WTC11 (cell line): ENCODE data around the gene UNC13C. TPM values are rescaled to one million over a fixed set of nuclear protein-coding genes. Genes with fewer than 3 reads are reported as not detected.

Experiments
- ATAC-seq: fragments of 200-7000 bp; cut with Tn5 transposase; 2 replicates; pipeline ENCODE4 v1.10.0; 2021; ENCODE audit warnings: mild to moderate bottlenecking, moderate library complexity
- CTCF ChIA-PET: fragments of 300-600 bp; sonication (Branson Sonifier 250); formaldehyde crosslinking; loops from one replicate; lab custom pipeline; 2021; ENCODE audit warnings: antibody characterized with exemption; lab: Charles Lee
- POLR2A ChIA-PET: fragments of 350-600 bp; sonication (Branson Sonifier 250); formaldehyde crosslinking; loops from one replicate; lab custom pipeline; 2021; ENCODE audit warnings: antibody characterized with exemption; lab: Charles Lee
- DNase-seq: peaks from one replicate; pipeline ENCODE4 v3.0.0; 2021; ENCODE audit warnings: low spot score
- H3K27ac Mint-ChIP-seq: 2 replicates; pipeline ENCODE4 v1.8.0; 2021; ENCODE audit warnings: mixed read lengths
- H3K27me3 Mint-ChIP-seq: 2 replicates; pipeline ENCODE4 v1.8.0; 2021; ENCODE audit warnings: low read depth, mild to moderate bottlenecking, moderate library complexity, mixed read lengths
- H3K36me3 Mint-ChIP-seq: 2 replicates; pipeline ENCODE4 v1.8.0; 2021; ENCODE audit warnings: mixed read lengths
- H3K4me1 Mint-ChIP-seq: 2 replicates; pipeline ENCODE4 v1.8.0; 2022; ENCODE audit warnings: mixed read lengths
- H3K4me3 Mint-ChIP-seq: 2 replicates; pipeline ENCODE4 v1.8.0; 2021; ENCODE audit warnings: mild to moderate bottlenecking, moderate library complexity, mixed read lengths
- H3K9me3 Mint-ChIP-seq: 2 replicates; pipeline ENCODE4 v1.8.0; 2021; ENCODE audit warnings: mixed read lengths
- CTCF ChIP-seq: fragments of 200-600 bp; IDR thresholded peaks from 2 replicates; pipeline ENCODE4 v1.8.0; 2022; ENCODE audit warnings: antibody characterized with exemption
- FOXP4 ChIP-seq: sonication (generic); formaldehyde crosslinking; IDR thresholded peaks from 2 replicates; pipeline ENCODE4 v1.8.0; 2022; ENCODE audit warnings: mild to moderate bottlenecking, missing genetic modification reagents
- GABPB1 ChIP-seq: sonication (generic); formaldehyde crosslinking; IDR thresholded peaks from 2 replicates; pipeline ENCODE4 v1.8.1; 2023; ENCODE audit warnings: mild to moderate bottlenecking, missing genetic modification reagents
- HMGA2 ChIP-seq: fragments of 250-450 bp; sonication (Bioruptor Pico); IDR thresholded peaks from 2 replicates; pipeline ENCODE4 v1.4.0; 2021; ENCODE audit warnings: mild to moderate bottlenecking, moderate library complexity
- IRF1 ChIP-seq: sonication (generic); formaldehyde crosslinking; IDR thresholded peaks from 2 replicates; pipeline ENCODE4 v1.8.0; 2023; ENCODE audit warnings: missing genetic modification reagents
- JAZF1 ChIP-seq: fragments of 250-450 bp; sonication (Bioruptor Pico); IDR thresholded peaks from 2 replicates; pipeline ENCODE4 v1.9.0; 2021; ENCODE audit warnings: moderate library complexity, mild to moderate bottlenecking, inconsistent platforms
- KAT7 ChIP-seq: sonication (generic); formaldehyde crosslinking; IDR thresholded peaks from 2 replicates; pipeline ENCODE4 v1.8.1; 2023; ENCODE audit warnings: missing genetic modification reagents, mild to moderate bottlenecking, borderline replicate concordance
- MYBL2 ChIP-seq: sonication (generic); formaldehyde crosslinking; IDR thresholded peaks from 2 replicates; pipeline ENCODE4 v1.8.1; 2023; ENCODE audit warnings: mild to moderate bottlenecking, moderate library complexity, missing genetic modification reagents
- NFYB ChIP-seq: sonication (generic); formaldehyde crosslinking; conservative IDR thresholded peaks from 2 replicates; pipeline ENCODE4 v1.8.0; 2022; ENCODE audit warnings: low read depth, missing genetic modification reagents
- NR1H2 ChIP-seq: sonication (generic); formaldehyde crosslinking; IDR thresholded peaks from 2 replicates; pipeline ENCODE4 v1.9.0; 2021; ENCODE audit warnings: mild to moderate bottlenecking, moderate library complexity, missing genetic modification reagents
- NR3C1 ChIP-seq: sonication (generic); formaldehyde crosslinking; conservative IDR thresholded peaks from 2 replicates; pipeline ENCODE4 v1.8.1; 2023; ENCODE audit warnings: low read depth, mild to moderate bottlenecking, missing genetic modification reagents
- PRRX2 ChIP-seq: fragments of 250-450 bp; sonication (Bioruptor Pico); IDR thresholded peaks from 2 replicates; pipeline ENCODE4 v1.8.0; 2021; ENCODE audit warnings: mild to moderate bottlenecking
- RORB ChIP-seq: fragments of 250-450 bp; sonication (Bioruptor Pico); IDR thresholded peaks from 2 replicates; pipeline ENCODE4 v1.9.0; 2021; ENCODE audit warnings: mild to moderate bottlenecking
- SMAD3 ChIP-seq: sonication (generic); formaldehyde crosslinking; IDR thresholded peaks from 2 replicates; pipeline ENCODE4 v1.8.0; 2022; ENCODE audit warnings: missing genetic modification reagents, mild to moderate bottlenecking, borderline replicate concordance
- SOX15 ChIP-seq: fragments of 250-450 bp; sonication (Bioruptor Pico); IDR thresholded peaks from 2 replicates; pipeline ENCODE4 v1.9.0; 2021; ENCODE audit warnings: mild to moderate bottlenecking
- SP1 ChIP-seq: sonication (generic); formaldehyde crosslinking; conservative IDR thresholded peaks from 2 replicates; pipeline ENCODE4 v1.8.1; 2022; ENCODE audit warnings: missing genetic modification reagents
- TEAD4 ChIP-seq: sonication (generic); formaldehyde crosslinking; IDR thresholded peaks from 2 replicates; pipeline ENCODE4 v1.8.0; 2022; ENCODE audit warnings: mild to moderate bottlenecking, missing genetic modification reagents
- USF2 ChIP-seq: sonication (generic); formaldehyde crosslinking; IDR thresholded peaks from 2 replicates; pipeline ENCODE4 v1.8.1; 2023; ENCODE audit warnings: mild to moderate bottlenecking, missing genetic modification reagents, moderate library complexity
- ZNF138 ChIP-seq: sonication (generic); formaldehyde crosslinking; conservative IDR thresholded peaks from 2 replicates; pipeline ENCODE4 v1.8.1; 2022; ENCODE audit warnings: mild to moderate bottlenecking, moderate library complexity, missing genetic modification reagents
- ZNF263 ChIP-seq: sonication (generic); formaldehyde crosslinking; IDR thresholded peaks from 2 replicates; pipeline ENCODE4 v1.8.1; 2022; ENCODE audit warnings: low read depth, mild to moderate bottlenecking, moderate library complexity, missing genetic modification reagents
- ZNF416 ChIP-seq: fragments of 250-450 bp; sonication (Bioruptor Pico); IDR thresholded peaks from 2 replicates; pipeline ENCODE4 v1.9.0; 2021; ENCODE audit warnings: mild to moderate bottlenecking, inconsistent platforms
- ZNF425 ChIP-seq: fragments of 250-450 bp; sonication (Bioruptor Pico); conservative IDR thresholded peaks from 2 replicates; pipeline ENCODE4 v1.9.0; 2021; ENCODE audit warnings: mild to moderate bottlenecking
- ZNF671 ChIP-seq: fragments of 250-450 bp; sonication (Bioruptor Pico); IDR thresholded peaks from 2 replicates; pipeline ENCODE4 v1.8.0; 2021; ENCODE audit warnings: mild to moderate bottlenecking
- total RNA-seq: library from RNA; stranded (reverse); gene quantifications from 3 replicates; pipeline ENCODE4 v1.2.3, GENCODE V29; 2021

The UNC13C gene
- total RNA-seq, 1 experiment from 2014 or later, result 0.07 TPM

- Mint-ChIP-seq H3K9me3 (peaks cover 3% of the 10 kb centered on the region; the same call in 1 of the 2 replicates), H3K36me3 (no peaks in the 10 kb centered on the region), H3K27me3 (no peaks in the 10 kb centered on the region), H3K4me1 (peaks cover 11% of the 10 kb centered on the region), H3K4me3 (no peak overlapping the region), H3K27ac (no peak overlapping the region)
- DNase-seq, result peak; percentile 56
- ChIA-PET POLR2A (interaction anchor here (0.6 kb wide), 1 partner anchor 107 kb away, joined by 3 read pairs; no protein-coding TSS in a partner anchor), CTCF (interaction anchor here (0.7 to 1.7 kb wide), 12 partner anchors 9 to 1154 kb away, joined by 3 to 11 read pairs (median 6); partner anchors contain the start of gene UNC13C)
- TF ChIP-seq GABPB1 (CRISPR knock-in tag) (no peak), CTCF (peak; percentile 30; the same call in 1 of the 2 replicates)
- ATAC-seq, result peak; percentile 65
Observed at GRCh38 chr15:53962646-53963561, 15.3 kb upstream of the UNC13C start.

- no peaks in the 10 kb centered on the region for H3K36me3 Mint-ChIP-seq
- H3K27me3 Mint-ChIP-seq, result no peaks in the 10 kb centered on the region
- TF ChIP-seq KAT7 (no peak), USF2 (no peak), ZNF263 (no peak), IRF1 (no peak)
- TF ChIP-seq, all 79 proteins: peak for 0
- POLR2A ChIA-PET, result no interaction called here
- Mint-ChIP-seq H3K4me3 (no peak overlapping the region), H3K4me1 (peaks cover 11% of the 10 kb centered on the region), H3K9me3 (peaks cover 3% of the 10 kb centered on the region; the same call in 1 of the 2 replicates), H3K27ac (no peak overlapping the region)
- CTCF ChIA-PET, result interaction anchor here (0.7 to 1.7 kb wide), 12 partner anchors 8 to 1153 kb away, joined by 3 to 11 read pairs (median 6); partner anchors contain the start of gene UNC13C
- DNase-seq (no peak), ATAC-seq (no peak)
Observed at GRCh38 chr15:53963801-53964200, 14.4 kb upstream of the UNC13C start.

- TF ChIP-seq JAZF1 (CRISPR knock-in tag) (no peak), ZNF138 (no peak), USF2 (no peak), ZNF671 (no peak), NFYB (CRISPR knock-in tag) (no peak), PRRX2 (CRISPR knock-in tag) (no peak), RORB (CRISPR knock-in tag) (no peak), FOXP4 (CRISPR knock-in tag) (no peak), SP1 (no peak), ZNF425 (no peak), HMGA2 (no peak), TEAD4 (CRISPR knock-in tag) (no peak), MYBL2 (CRISPR knock-in tag) (no peak), NR3C1 (CRISPR knock-in tag) (no peak), SOX15 (CRISPR knock-in tag) (no peak), ZNF416 (CRISPR knock-in tag) (no peak), SMAD3 (CRISPR knock-in tag) (no peak), NR1H2 (no peak)
- TF ChIP-seq, all 79 proteins: peak for 0
- H3K27me3 Mint-ChIP-seq, result peaks cover 23% of the 10 kb centered on the region
- no peaks in the 10 kb centered on the region for H3K36me3 Mint-ChIP-seq
- POLR2A ChIA-PET, result no interaction called here
- CTCF ChIA-PET, result interaction anchor here (1.0 kb wide), 1 partner anchor 10 kb away, joined by 3 read pairs; no protein-coding TSS in a partner anchor
- H3K9me3 Mint-ChIP-seq, result no peaks in the 10 kb centered on the region
- H3K4me3 Mint-ChIP-seq, result no peak overlapping the region
- H3K27ac Mint-ChIP-seq, result no peak overlapping the region
- DNase-seq (no peak), ATAC-seq (no peak)
- peaks cover 17% of the 10 kb centered on the region for H3K4me1 Mint-ChIP-seq
Observed at GRCh38 chr15:53974121-53974520, 4.1 kb upstream of the UNC13C start.
